ENCODE data around the gene TRAPPC2L. TPM values are rescaled to one million over a fixed set of nuclear protein-coding genes. Genes with fewer than 3 reads are reported as not detected.
A peak's percentile ranks its signal among the peaks of the same experiment; 100 is the strongest.

Gene TRAPPC2L
- total and polyA plus RNA-seq, 2 of the 13 experiments (the other 11 are each of a cell fraction or from before 2014, with no cell fraction given), result 96.3 to 107 TPM

DNA sequence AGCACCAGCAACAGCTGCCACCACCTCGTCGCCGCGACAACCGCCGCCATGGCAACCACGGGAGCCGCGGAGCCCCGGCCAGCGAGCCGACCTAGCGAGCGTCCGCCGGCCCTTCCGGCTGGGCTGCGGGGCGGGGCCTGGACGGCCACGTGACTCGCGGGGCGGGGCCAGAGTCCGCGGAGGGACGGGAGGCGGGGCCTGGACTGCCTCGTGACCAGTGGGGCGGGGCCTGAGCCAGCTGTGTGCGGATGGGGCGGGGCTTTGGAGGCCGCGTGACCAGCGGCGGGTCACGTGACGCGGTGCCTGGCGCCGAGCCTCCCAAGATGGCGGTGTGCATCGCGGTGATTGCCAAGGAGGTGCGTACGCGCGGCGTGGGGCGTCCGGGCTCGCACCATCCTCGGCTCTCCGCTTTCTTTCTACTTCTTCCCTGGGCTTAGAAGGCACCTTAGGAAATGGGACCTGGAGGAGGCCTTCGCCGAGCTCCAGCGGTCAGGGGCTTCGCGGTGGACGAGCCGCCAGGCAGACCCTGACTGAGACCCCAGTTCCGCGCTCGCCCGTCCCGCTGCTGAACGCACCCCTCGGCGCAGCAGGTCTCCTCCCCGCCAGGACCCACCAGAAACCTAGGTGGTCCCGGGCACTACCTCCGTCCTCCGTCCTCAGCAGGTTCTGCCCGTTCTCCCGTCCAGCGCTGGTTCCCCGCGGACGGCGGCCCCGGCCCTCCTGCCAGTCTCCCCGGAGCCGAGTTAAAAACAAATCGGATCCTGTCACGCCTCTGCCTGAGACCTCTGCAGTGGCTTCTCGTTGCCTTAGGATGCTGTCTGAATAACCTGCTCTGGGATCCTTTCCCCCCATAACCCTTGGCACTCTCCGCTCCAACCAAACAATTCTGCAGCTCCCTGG lies at the start of gene TRAPPC2L, which contains the start of gene GALNS (continued):
- TF ChIP-seq, protein P1, sequence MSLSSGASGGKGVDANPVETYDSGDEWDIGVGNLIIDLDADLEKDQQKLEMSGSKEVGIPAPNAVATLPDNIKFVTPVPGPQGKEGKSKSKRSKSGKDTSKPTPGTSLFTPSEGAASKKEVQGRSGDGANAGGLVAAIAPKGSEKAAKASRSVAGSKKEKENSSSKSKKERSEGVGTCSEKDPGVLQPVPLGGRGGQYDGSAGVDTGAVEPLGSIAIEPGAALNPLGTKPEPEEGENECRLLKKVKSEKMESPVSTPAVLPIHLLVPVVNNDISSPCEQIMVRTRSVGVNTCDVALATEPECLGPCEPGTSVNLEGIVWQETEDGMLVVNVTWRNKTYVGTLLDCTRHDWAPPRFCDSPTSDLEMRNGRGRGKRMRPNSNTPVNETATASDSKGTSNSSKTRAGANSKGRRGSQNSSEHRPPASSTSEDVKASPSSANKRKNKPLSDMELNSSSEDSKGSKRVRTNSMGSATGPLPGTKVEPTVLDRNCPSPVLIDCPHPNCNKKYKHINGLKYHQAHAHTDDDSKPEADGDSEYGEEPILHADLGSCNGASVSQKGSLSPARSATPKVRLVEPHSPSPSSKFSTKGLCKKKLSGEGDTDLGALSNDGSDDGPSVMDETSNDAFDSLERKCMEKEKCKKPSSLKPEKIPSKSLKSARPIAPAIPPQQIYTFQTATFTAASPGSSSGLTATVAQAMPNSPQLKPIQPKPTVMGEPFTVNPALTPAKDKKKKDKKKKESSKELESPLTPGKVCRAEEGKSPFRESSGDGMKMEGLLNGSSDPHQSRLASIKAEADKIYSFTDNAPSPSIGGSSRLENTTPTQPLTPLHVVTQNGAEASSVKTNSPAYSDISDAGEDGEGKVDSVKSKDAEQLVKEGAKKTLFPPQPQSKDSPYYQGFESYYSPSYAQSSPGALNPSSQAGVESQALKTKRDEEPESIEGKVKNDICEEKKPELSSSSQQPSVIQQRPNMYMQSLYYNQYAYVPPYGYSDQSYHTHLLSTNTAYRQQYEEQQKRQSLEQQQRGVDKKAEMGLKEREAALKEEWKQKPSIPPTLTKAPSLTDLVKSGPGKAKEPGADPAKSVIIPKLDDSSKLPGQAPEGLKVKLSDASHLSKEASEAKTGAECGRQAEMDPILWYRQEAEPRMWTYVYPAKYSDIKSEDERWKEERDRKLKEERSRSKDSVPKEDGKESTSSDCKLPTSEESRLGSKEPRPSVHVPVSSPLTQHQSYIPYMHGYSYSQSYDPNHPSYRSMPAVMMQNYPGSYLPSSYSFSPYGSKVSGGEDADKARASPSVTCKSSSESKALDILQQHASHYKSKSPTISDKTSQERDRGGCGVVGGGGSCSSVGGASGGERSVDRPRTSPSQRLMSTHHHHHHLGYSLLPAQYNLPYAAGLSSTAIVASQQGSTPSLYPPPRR (CRISPR knock-in tag; IDR thresholded peaks at IDR 0.05; ENCODE audit: borderline replicate concordance), result peak; percentile 57; the same call in 1 of the 2 replicates
- TF ChIP-seq, protein P2, sequence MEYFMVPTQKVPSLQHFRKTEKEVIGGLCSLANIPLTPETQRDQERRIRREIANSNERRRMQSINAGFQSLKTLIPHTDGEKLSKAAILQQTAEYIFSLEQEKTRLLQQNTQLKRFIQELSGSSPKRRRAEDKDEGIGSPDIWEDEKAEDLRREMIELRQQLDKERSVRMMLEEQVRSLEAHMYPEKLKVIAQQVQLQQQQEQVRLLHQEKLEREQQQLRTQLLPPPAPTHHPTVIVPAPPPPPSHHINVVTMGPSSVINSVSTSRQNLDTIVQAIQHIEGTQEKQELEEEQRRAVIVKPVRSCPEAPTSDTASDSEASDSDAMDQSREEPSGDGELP (IDR thresholded peaks at IDR 0.05; ENCODE audit: borderline replicate concordance, low read depth), result peak; percentile 98
- TF ChIP-seq, protein P3, sequence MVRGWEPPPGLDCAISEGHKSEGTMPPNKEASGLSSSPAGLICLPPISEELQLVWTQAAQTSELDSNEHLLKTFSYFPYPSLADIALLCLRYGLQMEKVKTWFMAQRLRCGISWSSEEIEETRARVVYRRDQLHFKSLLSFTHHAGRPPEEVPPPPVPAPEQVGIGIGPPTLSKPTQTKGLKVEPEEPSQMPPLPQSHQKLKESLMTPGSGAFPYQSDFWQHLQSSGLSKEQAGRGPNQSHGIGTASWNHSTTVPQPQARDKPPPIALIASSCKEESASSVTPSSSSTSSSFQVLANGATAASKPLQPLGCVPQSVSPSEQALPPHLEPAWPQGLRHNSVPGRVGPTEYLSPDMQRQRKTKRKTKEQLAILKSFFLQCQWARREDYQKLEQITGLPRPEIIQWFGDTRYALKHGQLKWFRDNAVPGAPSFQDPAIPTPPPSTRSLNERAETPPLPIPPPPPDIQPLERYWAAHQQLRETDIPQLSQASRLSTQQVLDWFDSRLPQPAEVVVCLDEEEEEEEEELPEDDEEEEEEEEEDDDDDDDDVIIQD (CRISPR knock-in tag; IDR thresholded peaks at IDR 0.05; ENCODE audit: low read depth), result no peak
- TF ChIP-seq ZBTB7A (CRISPR knock-in tag; IDR thresholded peaks at IDR 0.05), result no peak
- TF ChIP-seq NCOA1 (CRISPR knock-in tag; IDR thresholded peaks at IDR 0.05), result no peak
- TF ChIP-seq ZNF768 (CRISPR knock-in tag; IDR thresholded peaks at IDR 0.05), result peak; percentile 60; the same call in 1 of the 2 replicates
- TF ChIP-seq, protein P4, sequence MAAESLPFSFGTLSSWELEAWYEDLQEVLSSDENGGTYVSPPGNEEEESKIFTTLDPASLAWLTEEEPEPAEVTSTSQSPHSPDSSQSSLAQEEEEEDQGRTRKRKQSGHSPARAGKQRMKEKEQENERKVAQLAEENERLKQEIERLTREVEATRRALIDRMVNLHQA (CRISPR knock-in tag; IDR thresholded peaks at IDR 0.05), result no peak
- TF ChIP-seq, protein P5, sequence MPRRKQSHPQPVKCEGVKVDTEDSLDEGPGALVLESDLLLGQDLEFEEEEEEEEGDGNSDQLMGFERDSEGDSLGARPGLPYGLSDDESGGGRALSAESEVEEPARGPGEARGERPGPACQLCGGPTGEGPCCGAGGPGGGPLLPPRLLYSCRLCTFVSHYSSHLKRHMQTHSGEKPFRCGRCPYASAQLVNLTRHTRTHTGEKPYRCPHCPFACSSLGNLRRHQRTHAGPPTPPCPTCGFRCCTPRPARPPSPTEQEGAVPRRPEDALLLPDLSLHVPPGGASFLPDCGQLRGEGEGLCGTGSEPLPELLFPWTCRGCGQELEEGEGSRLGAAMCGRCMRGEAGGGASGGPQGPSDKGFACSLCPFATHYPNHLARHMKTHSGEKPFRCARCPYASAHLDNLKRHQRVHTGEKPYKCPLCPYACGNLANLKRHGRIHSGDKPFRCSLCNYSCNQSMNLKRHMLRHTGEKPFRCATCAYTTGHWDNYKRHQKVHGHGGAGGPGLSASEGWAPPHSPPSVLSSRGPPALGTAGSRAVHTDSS (CRISPR knock-in tag; conservative IDR thresholded peaks at IDR 0.05), result no peak
- peak; percentile 31; the same call in 1 of the 2 replicates for TF ChIP-seq RAD21 (CRISPR knock-in tag; IDR thresholded peaks at IDR 0.05)

All from HepG2 (cell line).